Measurements from ENCODE around the gene TBCD. TPM values are rescaled to one million over a fixed set of nuclear protein-coding genes. Genes with fewer than 3 reads are reported as not detected.

Gene TBCD
- total RNA-seq, 1 experiment from 2014 or later, result 94.6 TPM

DNA sequence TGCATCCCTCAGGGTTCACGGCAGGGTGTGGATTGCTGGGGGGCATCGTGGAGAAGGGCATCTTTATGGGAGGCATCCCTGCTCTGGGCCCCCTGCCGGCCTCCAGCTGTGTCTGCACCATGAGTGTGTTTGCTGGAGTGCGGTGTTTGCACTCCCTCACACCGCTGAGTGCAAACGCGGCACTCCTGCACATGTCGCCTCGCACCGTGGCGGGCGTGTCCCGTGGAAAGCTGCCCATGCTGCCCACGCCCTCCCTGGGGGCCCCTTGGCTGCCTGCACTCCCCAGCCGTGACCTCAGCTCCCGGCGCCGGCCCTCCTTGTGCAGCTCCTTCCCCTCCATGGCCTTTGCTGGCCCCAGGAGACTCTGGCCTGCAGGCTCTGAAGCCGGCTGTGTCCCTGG is 162.5 kb downstream of the TBCD start:
- Histone ChIP-seq H3K36me3 (ENCODE audit: control insufficient read depth, insufficient read depth, low read length) (peaks cover 4% of the 10 kb centered on the region), H3K27me3 (replicated peaks; ENCODE audit: control insufficient read depth, insufficient read depth, low read length) (no peaks in the 10 kb centered on the region), H3K9me3 (no peaks in the 10 kb centered on the region), H3K4me3 (ENCODE audit: low read depth, low read length) (no peak overlapping the region), H3K4me1 (no peaks in the 10 kb centered on the region)
- ChIA-PET POLR2A (no interaction called here), CTCF (interaction anchor here (1.4 to 1.8 kb wide), 3 partner anchors 25 to 133 kb away, joined by 11 to 38 read pairs (median 30); no protein-coding TSS in a partner anchor)
- Mint-ChIP-seq H3K36me3 (ENCODE audit: insufficient read depth, unreplicated experiment) (peaks cover 38% of the 10 kb centered on the region), H3K27me3 (ENCODE audit: insufficient read depth, unreplicated experiment) (no peaks in the 10 kb centered on the region), H3K4me3 (ENCODE audit: unreplicated experiment) (no peak overlapping the region), H3K27ac (ENCODE audit: unreplicated experiment) (no peak overlapping the region), H3K4me1 (ENCODE audit: low read depth, unreplicated experiment) (no peaks in the 10 kb centered on the region), H3K9me3 (ENCODE audit: unreplicated experiment) (no peaks in the 10 kb centered on the region)
- no TSS peak for BruUV-seq (replicated peaks)
- no peak for DNase-seq
- TF ChIP-seq, protein P1, sequence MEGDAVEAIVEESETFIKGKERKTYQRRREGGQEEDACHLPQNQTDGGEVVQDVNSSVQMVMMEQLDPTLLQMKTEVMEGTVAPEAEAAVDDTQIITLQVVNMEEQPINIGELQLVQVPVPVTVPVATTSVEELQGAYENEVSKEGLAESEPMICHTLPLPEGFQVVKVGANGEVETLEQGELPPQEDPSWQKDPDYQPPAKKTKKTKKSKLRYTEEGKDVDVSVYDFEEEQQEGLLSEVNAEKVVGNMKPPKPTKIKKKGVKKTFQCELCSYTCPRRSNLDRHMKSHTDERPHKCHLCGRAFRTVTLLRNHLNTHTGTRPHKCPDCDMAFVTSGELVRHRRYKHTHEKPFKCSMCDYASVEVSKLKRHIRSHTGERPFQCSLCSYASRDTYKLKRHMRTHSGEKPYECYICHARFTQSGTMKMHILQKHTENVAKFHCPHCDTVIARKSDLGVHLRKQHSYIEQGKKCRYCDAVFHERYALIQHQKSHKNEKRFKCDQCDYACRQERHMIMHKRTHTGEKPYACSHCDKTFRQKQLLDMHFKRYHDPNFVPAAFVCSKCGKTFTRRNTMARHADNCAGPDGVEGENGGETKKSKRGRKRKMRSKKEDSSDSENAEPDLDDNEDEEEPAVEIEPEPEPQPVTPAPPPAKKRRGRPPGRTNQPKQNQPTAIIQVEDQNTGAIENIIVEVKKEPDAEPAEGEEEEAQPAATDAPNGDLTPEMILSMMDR (IDR thresholded peaks at IDR 0.05; ENCODE audit: insufficient read depth in 1 of 2, low read depth in 1 of 2, low read length in 1 of 2, severe bottlenecking in 1 of 2, unreplicated experiment in 1 of 2), result no peak
- intact Hi-C loops (cut with micrococcal nuclease; ENCODE audit: unreplicated experiment), result no loop called here

DNA sequence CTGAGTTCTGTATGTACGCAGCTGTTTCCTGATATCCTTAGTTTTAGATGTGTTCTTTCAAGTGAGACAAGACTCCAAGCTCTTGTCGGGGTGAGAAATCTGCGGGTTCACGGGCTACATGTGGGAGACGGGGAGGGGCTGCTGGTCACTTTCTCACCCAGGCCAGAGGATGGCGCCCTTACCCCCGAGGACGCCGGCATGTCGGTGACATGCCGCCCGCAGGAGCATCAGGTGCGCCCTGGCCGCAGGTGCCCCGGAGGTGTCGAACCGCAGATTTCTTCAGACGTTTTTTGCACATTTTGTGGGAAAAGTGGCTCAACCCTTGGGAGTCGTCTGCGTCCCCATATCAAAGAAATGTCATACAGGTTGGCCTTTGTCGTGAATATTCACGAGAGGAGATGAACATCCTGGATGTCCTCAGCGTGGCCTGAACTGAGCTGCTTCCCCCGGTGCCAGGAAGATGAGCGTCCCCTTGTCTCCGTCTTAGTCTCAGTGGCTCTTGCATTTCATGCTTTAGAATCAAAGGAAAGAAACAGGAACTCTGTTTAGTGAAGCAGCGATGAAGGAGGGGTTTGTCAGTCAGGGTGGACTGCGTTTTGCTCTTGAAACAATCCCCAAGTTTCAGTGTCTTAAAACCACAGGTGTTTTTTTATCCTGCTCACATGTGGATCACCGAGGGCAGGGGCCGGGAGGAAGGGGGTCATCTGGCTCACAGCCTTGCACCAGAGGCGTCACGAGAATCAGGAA is 163.3 kb downstream of the TBCD start:
- Histone ChIP-seq H3K36me3 (ENCODE audit: control insufficient read depth, insufficient read depth, low read length) (peaks cover 4% of the 10 kb centered on the region), H3K9me3 (no peaks in the 10 kb centered on the region), H3K4me1 (no peaks in the 10 kb centered on the region), H3K4me3 (ENCODE audit: low read depth, low read length) (no peak overlapping the region), H3K27me3 (replicated peaks; ENCODE audit: control insufficient read depth, insufficient read depth, low read length) (no peaks in the 10 kb centered on the region)
- POLR2A ChIA-PET, result no interaction called here
- DNase-seq, result no peak
- CTCF ChIA-PET, result interaction anchor here (1.8 kb wide), 1 partner anchor 25 kb away, joined by 11 read pairs; no protein-coding TSS in a partner anchor
- TF ChIP-seq, protein P1 (IDR thresholded peaks at IDR 0.05; ENCODE audit: insufficient read depth in 1 of 2, low read depth in 1 of 2, low read length in 1 of 2, severe bottlenecking in 1 of 2, unreplicated experiment in 1 of 2), result no peak
- BruUV-seq (replicated peaks), result no TSS peak
- no peak overlapping the region for H3K4me3 Mint-ChIP-seq (ENCODE audit: unreplicated experiment)
- no peak overlapping the region for H3K27ac Mint-ChIP-seq (ENCODE audit: unreplicated experiment)
- H3K4me1 Mint-ChIP-seq (ENCODE audit: low read depth, unreplicated experiment), result no peaks in the 10 kb centered on the region
- no peaks in the 10 kb centered on the region for H3K9me3 Mint-ChIP-seq (ENCODE audit: unreplicated experiment)
- no peaks in the 10 kb centered on the region for H3K27me3 Mint-ChIP-seq (ENCODE audit: insufficient read depth, unreplicated experiment)
- intact Hi-C loops (cut with micrococcal nuclease; ENCODE audit: unreplicated experiment), result no loop called here
- H3K36me3 Mint-ChIP-seq (ENCODE audit: insufficient read depth, unreplicated experiment), result peaks cover 34% of the 10 kb centered on the region

DNA sequence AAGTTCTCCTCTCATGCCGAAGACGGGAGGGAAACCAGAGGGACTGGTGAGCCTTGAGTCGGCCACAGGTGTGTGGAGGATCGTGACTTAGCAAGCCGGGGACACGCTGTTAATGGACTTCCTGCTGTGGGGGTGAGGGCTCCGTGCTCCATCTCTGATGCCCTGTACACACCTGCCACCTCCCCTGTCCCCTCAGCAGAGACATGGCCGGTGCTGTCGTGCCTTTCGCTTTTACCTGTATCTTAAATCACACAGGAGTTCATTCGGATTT is 163.8 kb downstream of the TBCD start:
- Mint-ChIP-seq H3K36me3 (ENCODE audit: insufficient read depth, unreplicated experiment) (peaks cover 34% of the 10 kb centered on the region), H3K27ac (ENCODE audit: unreplicated experiment) (no peak overlapping the region), H3K9me3 (ENCODE audit: unreplicated experiment) (no peaks in the 10 kb centered on the region), H3K27me3 (ENCODE audit: insufficient read depth, unreplicated experiment) (no peaks in the 10 kb centered on the region), H3K4me1 (ENCODE audit: low read depth, unreplicated experiment) (no peaks in the 10 kb centered on the region), H3K4me3 (ENCODE audit: unreplicated experiment) (no peak overlapping the region)
- peaks cover 4% of the 10 kb centered on the region for H3K36me3 ChIP-seq (ENCODE audit: control insufficient read depth, insufficient read depth, low read length)
- ChIA-PET CTCF (no interaction called here), POLR2A (no interaction called here)
- TF ChIP-seq, protein P1 (IDR thresholded peaks at IDR 0.05; ENCODE audit: insufficient read depth in 1 of 2, low read depth in 1 of 2, low read length in 1 of 2, severe bottlenecking in 1 of 2, unreplicated experiment in 1 of 2), result no peak
- no peaks in the 10 kb centered on the region for H3K27me3 ChIP-seq (replicated peaks; ENCODE audit: control insufficient read depth, insufficient read depth, low read length)
- no peak overlapping the region for H3K4me3 ChIP-seq (ENCODE audit: low read depth, low read length)
- no TSS peak for BruUV-seq (replicated peaks)
- no peaks in the 10 kb centered on the region for H3K4me1 ChIP-seq
- intact Hi-C loops (cut with micrococcal nuclease; ENCODE audit: unreplicated experiment), result no loop called here
- no peaks in the 10 kb centered on the region for H3K9me3 ChIP-seq
- DNase-seq, result no peak

Measured in Caco-2 (cell line).